GM12878 (cell line): Measurements from ENCODE around the gene FBLIM1. TPM values are rescaled to one million over a fixed set of nuclear protein-coding genes. Genes with fewer than 3 reads are reported as not detected.

Experiments
- ATAC-seq: fragments of 200-7000 bp; cut with Tn5 transposase; 3 replicates; pipeline ENCODE4 v1.9.1; 2020; ENCODE audit warnings: mild to moderate bottlenecking, moderate library complexity
- BruUV-seq: library from RNA; stranded (reverse); fragments of 400-500 nt; replicated peaks from 2 replicates; lab custom pipeline; 2021; lab: Mats Ljungman, UMichigan
- CTCF ChIA-PET: fragments of 300-600 bp; sonication (Branson Sonifier 250); formaldehyde crosslinking; extraction: SDS; loops from one replicate; lab custom pipeline; 2021; ENCODE audit warnings: inconsistent platforms; lab: Yijun Ruan, JAX
- POLR2A ChIA-PET: fragments of 350-600 bp; formaldehyde crosslinking; extraction: SDS; loops from one replicate; lab custom pipeline; 2021; ENCODE audit warnings: inconsistent platforms; lab: Charles Lee
- RAD21 ChIA-PET: fragments of 300-600 bp; sonication (Branson Sonifier 250); formaldehyde crosslinking; loops from one replicate; lab custom pipeline; 2023; ENCODE audit warnings: antibody characterized with exemption; ENCODE audit not compliant: unreplicated experiment; lab: Charles Lee
- SMC1A ChIA-PET: fragments of 300-600 bp; sonication (Branson Sonifier 250); formaldehyde crosslinking; loops from one replicate; lab custom pipeline; 2023; ENCODE audit not compliant: unreplicated experiment, uncharacterized antibody; lab: Charles Lee
- DNase-seq: peaks from one replicate; pipeline ENCODE4 v3.0.0-alpha.2; 2011; ENCODE audit warnings: low read depth, low spot score
- FAIRE-seq: peaks from 3 replicates; lab custom pipeline; 2011; peaks lifted over from hg19 to GRCh38; lab: Jason Lieb, UNC
- H2AFZ ChIP-seq: 2 replicates; pipeline ENCODE4 v1.6.0; 2011; ENCODE audit warnings: low read depth, low read length, control low read depth; ENCODE audit not compliant: control insufficient read depth
- H3K27ac ChIP-seq: 2 replicates; pipeline ENCODE4 v1.5.1; 2011; ENCODE audit warnings: control low read depth; ENCODE audit not compliant: control insufficient read depth, insufficient read depth
- H3K27me3 ChIP-seq, 2 experiments: replicated peaks in 1 of 2; 2 replicates each; pipeline versions ENCODE4 v1.6.0 to v1.6.1; 2011; ENCODE audit warnings: low read length in 1 of 2; ENCODE audit not compliant: control insufficient read depth in 2 of 2, insufficient read depth in 2 of 2
- H3K36me3 ChIP-seq, 2 experiments: 2 replicates each; pipeline ENCODE4 v1.5.1; 2011; ENCODE audit warnings: low read length in 1 of 2; ENCODE audit not compliant: control insufficient read depth in 2 of 2, insufficient read depth in 2 of 2
- H3K4me1 ChIP-seq: 2 replicates; pipeline ENCODE4 v1.6.1; 2011; ENCODE audit warnings: mild to moderate bottlenecking, low read length, moderate library complexity, mixed read lengths; ENCODE audit not compliant: control insufficient read depth, insufficient read depth
- H3K4me2 ChIP-seq: 2 replicates; pipeline ENCODE4 v1.6.0; 2011; ENCODE audit warnings: control low read depth; ENCODE audit not compliant: control insufficient read depth, insufficient read depth
- H3K4me3 ChIP-seq: fragments of 200-600 bp; sonication (generic); 2 replicates; pipeline ENCODE4 v1.5.1; 2016
- H3K79me2 ChIP-seq: 2 replicates; pipeline ENCODE4 v1.6.0; 2011; ENCODE audit warnings: low read length; ENCODE audit not compliant: control insufficient read depth, insufficient read depth
- H3K9ac ChIP-seq: 2 replicates; pipeline ENCODE4 v1.8.0; 2011; ENCODE audit warnings: low read length, control low read depth, mixed read lengths; ENCODE audit not compliant: control insufficient read depth, insufficient read depth
- H3K9me3 ChIP-seq: replicated peaks from 3 replicates; pipeline ENCODE4 v1.5.1; 2011; ENCODE audit warnings: mild to moderate bottlenecking, low read length; ENCODE audit not compliant: control insufficient read depth, insufficient read depth
- H4K20me1 ChIP-seq: 2 replicates; pipeline ENCODE4 v1.6.0; 2011; ENCODE audit not compliant: control insufficient read depth, insufficient read depth
- CHD4 ChIP-seq: fragments of 200-600 bp; sonication (generic); IDR thresholded peaks from 2 replicates; pipeline ENCODE4 v1.6.1; 2016; ENCODE audit warnings: mild to moderate bottlenecking
- FOXM1 ChIP-seq: IDR thresholded peaks from 2 replicates; pipeline ENCODE4 v1.6.1; 2012; ENCODE audit warnings: low read depth, mild to moderate bottlenecking, inconsistent platforms, low read length, moderate library complexity
- MLLT1 ChIP-seq: fragments of 450-650 bp; IDR thresholded peaks from 2 replicates; pipeline ENCODE4 v1.6.1; 2016; ENCODE audit warnings: mild to moderate bottlenecking
- MTA3 ChIP-seq: IDR thresholded peaks from 2 replicates; pipeline ENCODE4 v1.6.1; 2012; ENCODE audit warnings: low read length, inconsistent platforms, borderline replicate concordance
- RAD51 ChIP-seq: fragments of 450-650 bp; IDR thresholded peaks from 2 replicates; pipeline ENCODE4 v1.6.1; 2016; ENCODE audit warnings: moderate library complexity, mild to moderate bottlenecking, inconsistent platforms
- RCOR1 ChIP-seq: conservative IDR thresholded peaks from 2 replicates; pipeline ENCODE4 v1.6.1; 2012; ENCODE audit warnings: low read depth, low read length, improper control_type of control experiment
- RELB ChIP-seq: fragments of 450-650 bp; IDR thresholded peaks from 2 replicates; pipeline ENCODE4 v1.6.1; 2017; ENCODE audit warnings: low read depth, mild to moderate bottlenecking, moderate library complexity
- SREBF2 ChIP-seq: IDR thresholded peaks from 2 replicates; pipeline ENCODE4 v1.6.1; 2012; ENCODE audit warnings: mild to moderate bottlenecking, low read length
- TBL1XR1 ChIP-seq: IDR thresholded peaks from 2 replicates; pipeline ENCODE4 v1.6.1; 2012; ENCODE audit warnings: low read depth, low read length, improper control_type of control experiment
- ZBTB40 ChIP-seq: fragments of 450-650 bp; IDR thresholded peaks from 2 replicates; pipeline ENCODE4 v1.6.1; 2016; ENCODE audit warnings: mild to moderate bottlenecking, moderate library complexity, borderline replicate concordance
- ZNF687 ChIP-seq: fragments of 450-650 bp; IDR thresholded peaks from 2 replicates; pipeline ENCODE4 v1.6.1; 2017; ENCODE audit warnings: mild to moderate bottlenecking, moderate library complexity
- WGBS: methylation state at CpG from one replicate; pipeline ENCODE4 v1.1.6; 2016; ENCODE audit warnings: low lambda C conversion rate; ENCODE audit not compliant: insufficient replicate concordance, insufficient coverage; ENCODE audit errors: missing lambda C conversion rate; 5-methylcytosine and 5-hydroxymethylcytosine counted together
- in situ Hi-C: fragments of 300-500 bp; cut with MboI; formaldehyde crosslinking; loops from 9 replicates; pipeline ENCODE4 v1.14.3; 2018; ENCODE audit warnings: mixed read lengths
- intact Hi-C: fragments of 100-400 bp; cut with micrococcal nuclease; formaldehyde crosslinking; loops from one replicate; pipeline ENCODE4 v1.14.2; 2022; ENCODE audit not compliant: unreplicated experiment
- polyA plus RNA-seq, 11 experiments: library from polyadenylated mRNA; depleted of rRNA in 4 of 11; unstranded in 6 of 11; stranded (reverse) in 5 of 11; fragments of >200 nt; fragmentation: Nextera tagmentation in 4 of 11; fragmentation: Illumina TruSeq in 1 of 11; extraction: Ambion mirVana in 4 of 11; extraction: Trizol in 1 of 11; gene quantifications; 1 replicate in 1 of 11; 2 replicates in 10 of 11; pipeline versions ENCODE4 v1.2.1 to v1.2.3, GENCODE V29; 2011 to 2016; ENCODE audit warnings: inconsistent platforms in 2 of 11, missing spikeins in 2 of 11, low read depth in 1 of 11
- total RNA-seq, 4 experiments: library from RNA; depleted of rRNA in 3 of 4; stranded (reverse); fragments of >200 nt in 3 of 4; fragmentation: Illumina TruSeq in 1 of 4; extraction: Trizol in 1 of 4; gene quantifications; 2 replicates each; pipeline versions ENCODE4 v1.2.1 to v1.2.3, GENCODE V29; 2013 to 2021

The FBLIM1 gene
- total and polyA plus RNA-seq, 10 of the 15 experiments (the other 5 are each of a cell fraction or from before 2014, with no cell fraction given): 0.03 to 0.13 TPM; not detected in 8

- no peak for FAIRE-seq
- BruUV-seq: no TSS peak
- ChIA-PET SMC1A (no interaction called here), RAD21 (no interaction called here), POLR2A (interaction anchor here (0.6 kb wide), 1 partner anchor 97 kb away, joined by 3 read pairs; no protein-coding TSS in a partner anchor), CTCF (no interaction called here)
- Histone ChIP-seq H3K4me2 (no peak overlapping the region), H3K79me2 (no peaks in the 10 kb centered on the region), H4K20me1 (no peaks in the 10 kb centered on the region), H3K36me3 (no peaks in the 10 kb centered on the region), H3K9ac (no peak overlapping the region), H3K27ac (no peak overlapping the region), H2AFZ (no peak overlapping the region), H3K9me3 (no peaks in the 10 kb centered on the region), H3K4me3 (no peak overlapping the region), H3K4me1 (0 out of 2 replicates have a peak, but pooled peaks cover 3% of the 10 kb centered on the region), H3K27me3 (no peaks in the 10 kb centered on the region; a peak in 1 of 4 replicates)
- WGBS: 33% methylated on average over 19 of the region's 19 CpGs
- no peak for ATAC-seq
- DNase-seq: no peak
- in situ Hi-C loops (loop anchor here (5.0 kb wide), 1 partner anchor 48 kb away; no protein-coding TSS in a partner anchor), intact Hi-C loops (no loop called here)
- TF ChIP-seq RAD51 (no peak), ZBTB40 (no peak), MLLT1 (no peak), SREBF2 (no peak), CHD4 (no peak), ZNF687 (no peak), FOXM1 (no peak), MTA3 (no peak), TBL1XR1 (no peak), RCOR1 (no peak), RELB (no peak)
Measured at GRCh38 chr1:15749399-15750291, 8.9 kb upstream of the FBLIM1 start.
